ENCODE results near the gene OLFM3. TPM values are rescaled to one million over a fixed set of nuclear protein-coding genes. Genes with fewer than 3 reads are reported as not detected.

Gene OLFM3
- 18.5 TPM for total RNA-seq

GRCh38 chr1:101996825-101997465 lies at the start of gene OLFM3:
Gene OLFM3, minus strand, starts transcription at chr1:101996926.

Small RNAs within 50 kb of the gene (small RNA-seq; reads per million reads assigned to genes)
- not detected for gene RNU6-352P (ENCODE audit: low replicate concordance)

Measured in parietal lobe (tissue), 2 donors.